ENCODE results near the gene ADCYAP1. TPM values are rescaled to one million over a fixed set of nuclear protein-coding genes. Genes with fewer than 3 reads are reported as not detected.

Gene ADCYAP1
- total RNA-seq, 4 donors from 2014 or later = 1.2 to 4.0 (median 2.0) TPM

DNA sequence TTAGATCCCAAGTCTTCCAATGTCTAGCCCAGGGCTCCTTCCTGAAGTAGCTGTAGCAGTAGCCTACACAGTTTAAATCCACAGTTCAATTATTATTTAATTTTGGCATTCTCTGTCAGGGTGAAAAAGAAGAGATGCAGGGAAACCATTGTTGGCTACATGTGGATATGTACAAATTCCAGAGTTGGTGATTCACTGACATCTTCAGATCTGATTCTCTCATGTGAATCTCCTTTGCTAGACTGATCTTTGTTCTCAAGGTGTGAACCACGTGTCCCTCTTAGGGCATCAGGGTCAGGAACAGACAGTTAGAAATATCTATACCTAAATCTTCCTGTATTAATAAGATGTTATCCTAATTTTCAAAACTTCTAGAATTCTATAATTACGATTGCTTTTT, 36.7 kb downstream of the ADCYAP1 start:
- H3K4me1 ChIP-seq = no peaks in the 10 kb centered on the region
- 80% methylated on average over 2 of the region's 2 CpGs for WGBS
- no peak for TF ChIP-seq EP300 (IDR thresholded peaks at IDR 0.05)
- TF ChIP-seq POLR2A (IDR thresholded peaks at IDR 0.05; ENCODE audit: low read depth) = no peak
- TF ChIP-seq, protein P1, sequence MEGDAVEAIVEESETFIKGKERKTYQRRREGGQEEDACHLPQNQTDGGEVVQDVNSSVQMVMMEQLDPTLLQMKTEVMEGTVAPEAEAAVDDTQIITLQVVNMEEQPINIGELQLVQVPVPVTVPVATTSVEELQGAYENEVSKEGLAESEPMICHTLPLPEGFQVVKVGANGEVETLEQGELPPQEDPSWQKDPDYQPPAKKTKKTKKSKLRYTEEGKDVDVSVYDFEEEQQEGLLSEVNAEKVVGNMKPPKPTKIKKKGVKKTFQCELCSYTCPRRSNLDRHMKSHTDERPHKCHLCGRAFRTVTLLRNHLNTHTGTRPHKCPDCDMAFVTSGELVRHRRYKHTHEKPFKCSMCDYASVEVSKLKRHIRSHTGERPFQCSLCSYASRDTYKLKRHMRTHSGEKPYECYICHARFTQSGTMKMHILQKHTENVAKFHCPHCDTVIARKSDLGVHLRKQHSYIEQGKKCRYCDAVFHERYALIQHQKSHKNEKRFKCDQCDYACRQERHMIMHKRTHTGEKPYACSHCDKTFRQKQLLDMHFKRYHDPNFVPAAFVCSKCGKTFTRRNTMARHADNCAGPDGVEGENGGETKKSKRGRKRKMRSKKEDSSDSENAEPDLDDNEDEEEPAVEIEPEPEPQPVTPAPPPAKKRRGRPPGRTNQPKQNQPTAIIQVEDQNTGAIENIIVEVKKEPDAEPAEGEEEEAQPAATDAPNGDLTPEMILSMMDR (IDR thresholded peaks at IDR 0.05) = no peak
- no peak for TF ChIP-seq POLR2AphosphoS5 (IDR thresholded peaks at IDR 0.05)
- no peaks in the 10 kb centered on the region for H3K9me3 ChIP-seq
- H3K27me3 ChIP-seq = no peaks in the 10 kb centered on the region
- intact Hi-C loops (cut with DNase I) = no loop called here
- no peak overlapping the region for H3K27ac ChIP-seq (replicated peaks in 1 of 4)
- no peaks in the 10 kb centered on the region for H3K36me3 ChIP-seq
- no peak overlapping the region for H3K4me3 ChIP-seq
- DNase-seq (ENCODE audit: extremely low spot score) = no peak

DNA sequence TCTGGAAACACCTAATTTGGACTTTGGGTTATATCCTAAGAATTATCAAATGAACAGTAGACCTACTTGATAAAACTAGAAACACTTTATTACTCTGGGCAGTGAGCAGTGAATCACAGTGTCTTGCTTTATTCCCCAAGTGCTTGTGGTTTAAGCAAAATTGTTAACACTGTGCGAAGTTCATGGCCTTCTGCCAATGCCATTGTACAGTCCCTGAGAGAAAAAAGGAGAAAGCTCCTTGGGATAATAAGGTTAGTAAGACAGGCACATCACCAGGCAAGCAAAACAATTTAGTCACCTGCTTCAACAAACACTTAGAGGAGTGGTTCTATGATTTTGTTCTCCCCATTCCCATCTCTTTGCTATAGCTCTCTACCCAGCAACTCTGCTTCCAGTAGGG, 39.8 kb downstream of the ADCYAP1 start:
- Histone ChIP-seq H3K27me3 (peaks cover 0 to 4% (median 0%) of the 10 kb centered on the region in 4 donors), H3K4me3 (no peak overlapping the region), H3K4me1 (no peaks in the 10 kb centered on the region), H3K9me3 (no peaks in the 10 kb centered on the region), H3K27ac (replicated peaks in 1 of 4) (no peak overlapping the region), H3K36me3 (no peaks in the 10 kb centered on the region)
- DNase-seq (ENCODE audit: extremely low spot score) = peak; percentile 79
- TF ChIP-seq POLR2A (IDR thresholded peaks at IDR 0.05; ENCODE audit: low read depth) (no peak), POLR2AphosphoS5 (IDR thresholded peaks at IDR 0.05) (no peak), EP300 (IDR thresholded peaks at IDR 0.05) (no peak)
- TF ChIP-seq, protein P1 (IDR thresholded peaks at IDR 0.05) = no peak
- WGBS = 7% methylated on average over 1 of the region's 1 CpG
- intact Hi-C loops (cut with DNase I) = no loop called here

GRCh38 chr18:949724-950631, 45.3 kb downstream of the ADCYAP1 start:
- Histone ChIP-seq H3K27me3 (peaks cover 0 to 7% (median under 1%) of the 10 kb centered on the region in 4 donors), H3K27ac (replicated peaks in 1 of 4) (no peak overlapping the region), H3K4me3 (no peak overlapping the region), H3K36me3 (no peaks in the 10 kb centered on the region), H3K9me3 (no peaks in the 10 kb centered on the region), H3K4me1 (no peaks in the 10 kb centered on the region)
- TF ChIP-seq EP300 (IDR thresholded peaks at IDR 0.05) = no peak
- TF ChIP-seq POLR2A (IDR thresholded peaks at IDR 0.05; ENCODE audit: low read depth) = no peak
- no peak for TF ChIP-seq POLR2AphosphoS5 (IDR thresholded peaks at IDR 0.05)
- TF ChIP-seq, protein P1 (IDR thresholded peaks at IDR 0.05) = no peak
- peak; percentile 55 for DNase-seq (ENCODE audit: extremely low spot score)
- intact Hi-C loops (cut with DNase I) = no loop called here
- 70% methylated on average over 7 of the region's 9 CpGs for WGBS

GRCh38 chr18:950882-951495, 46.3 kb downstream of the ADCYAP1 start:
- DNase-seq (ENCODE audit: extremely low spot score) = peak; percentile 24
- Histone ChIP-seq H3K9me3 (no peaks in the 10 kb centered on the region), H3K4me3 (no peak overlapping the region), H3K27ac (replicated peaks in 1 of 4) (no peak overlapping the region), H3K36me3 (no peaks in the 10 kb centered on the region), H3K27me3 (peaks cover 0 to 7% (median 4%) of the 10 kb centered on the region in 4 donors), H3K4me1 (no peaks in the 10 kb centered on the region)
- TF ChIP-seq, protein P1 (IDR thresholded peaks at IDR 0.05) = no peak
- TF ChIP-seq POLR2AphosphoS5 (IDR thresholded peaks at IDR 0.05) (no peak), POLR2A (IDR thresholded peaks at IDR 0.05; ENCODE audit: low read depth) (no peak), EP300 (IDR thresholded peaks at IDR 0.05) (no peak)
- 73% methylated on average over 5 of the region's 5 CpGs for WGBS
- intact Hi-C loops (cut with DNase I) = no loop called here

All from esophagus muscularis mucosa (tissue), 4 donors.